ENCODE data around the gene GSTK1. TPM values are rescaled to one million over a fixed set of nuclear protein-coding genes. Genes with fewer than 3 reads are reported as not detected.
A peak's percentile ranks its signal among the peaks of the same experiment; 100 is the strongest.
"Not testable (repeated sequence)": the region's sequence is repeated elsewhere in the genome, so short reads cannot be mapped to it uniquely, and the experiment has no call there.

Gene GSTK1
- total RNA-seq, 2 experiments from 2014 or later, result 136 to 137 TPM

DNA sequence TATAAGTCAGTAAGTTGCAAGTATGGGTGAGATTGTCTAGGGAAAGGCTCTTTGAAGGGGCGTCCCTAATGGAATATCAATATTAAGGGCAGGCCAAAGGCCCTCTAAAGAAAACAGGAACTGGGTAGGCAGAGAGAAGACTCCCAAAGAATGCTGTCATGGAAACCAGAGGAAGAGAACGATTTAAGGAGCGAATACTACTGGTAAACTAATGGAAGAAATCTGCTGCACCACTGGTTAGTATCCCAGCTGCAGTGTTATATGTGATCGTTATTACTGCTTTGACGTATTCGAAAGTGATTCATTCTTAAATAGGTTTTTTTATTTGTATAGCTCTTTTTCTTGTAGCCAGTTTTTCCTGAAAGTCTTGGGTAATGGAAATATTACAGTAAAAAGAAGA is 26.2 kb downstream of the GSTK1 start:
- no peaks in the 10 kb centered on the region for H3K27me3 Mint-ChIP-seq
- H3K4me3 Mint-ChIP-seq, result peak overlapping the region; percentile 96
- H3K4me1 Mint-ChIP-seq, result peaks cover 37% of the 10 kb centered on the region
- peaks cover 3% of the 10 kb centered on the region for H3K9me3 Mint-ChIP-seq
- peaks cover 45% of the 10 kb centered on the region for H3K36me3 Mint-ChIP-seq
- DNase-seq, result no peak
- peak overlapping the region; percentile 91 for H3K27ac Mint-ChIP-seq

GRCh38 chr7:143289888-143290287 is 26.6 kb downstream of the GSTK1 start:
- DNase-seq, H3K9me3 Mint-ChIP-seq, H3K27me3 Mint-ChIP-seq: not testable (repeated sequence)
- Mint-ChIP-seq H3K36me3 (peaks cover 49% of the 10 kb centered on the region), H3K4me3 (peak overlapping the region; percentile 96), H3K27ac (peak overlapping the region; percentile 91), H3K4me1 (peaks cover 38% of the 10 kb centered on the region)

- peaks cover 3% of the 10 kb centered on the region for H3K9me3 Mint-ChIP-seq
- no peaks in the 10 kb centered on the region for H3K27me3 Mint-ChIP-seq
- no peak for DNase-seq
- peak overlapping the region; percentile 91 for H3K27ac Mint-ChIP-seq
- H3K36me3 Mint-ChIP-seq, result peaks cover 50% of the 10 kb centered on the region
- peaks cover 41% of the 10 kb centered on the region for H3K4me1 Mint-ChIP-seq
- H3K4me3 Mint-ChIP-seq, result peak overlapping the region; percentile 96
Observed at GRCh38 chr7:143290293-143290692, 27.1 kb downstream of the GSTK1 start.

DNA sequence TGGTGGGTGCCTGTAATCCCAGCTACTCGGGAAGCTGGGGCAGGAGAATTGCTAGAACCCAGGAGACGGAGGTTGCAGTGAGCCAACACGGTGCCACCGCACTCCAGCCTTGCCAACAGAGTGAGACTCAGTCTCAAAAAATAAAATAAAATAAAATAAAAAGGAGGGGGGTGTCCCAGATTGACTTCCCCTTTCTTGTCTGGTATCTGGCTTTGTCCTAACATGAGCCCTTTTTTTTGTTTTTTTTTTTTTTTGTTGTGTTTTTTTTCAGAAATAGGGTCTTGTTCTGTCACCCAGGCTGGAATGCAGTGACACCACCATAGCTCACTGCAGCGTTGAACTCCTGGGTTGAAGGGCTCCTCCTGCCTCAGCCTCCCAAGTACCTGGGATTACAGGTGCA is 29.6 kb downstream of the GSTK1 start:
- no peak overlapping the region for H3K27ac Mint-ChIP-seq
- H3K4me1 Mint-ChIP-seq, result peaks cover 50% of the 10 kb centered on the region
- H3K4me3 Mint-ChIP-seq, result no peak overlapping the region

GRCh38 chr7:143295870-143296269 is 32.6 kb downstream of the GSTK1 start:
- peaks cover 43% of the 10 kb centered on the region for H3K4me1 Mint-ChIP-seq
- H3K4me3 Mint-ChIP-seq, result no peak overlapping the region
- DNase-seq, result no peak
- no peaks in the 10 kb centered on the region for H3K9me3 Mint-ChIP-seq
- H3K36me3 Mint-ChIP-seq, result peaks cover 54% of the 10 kb centered on the region
- H3K27ac Mint-ChIP-seq, result no peak overlapping the region
- no peaks in the 10 kb centered on the region for H3K27me3 Mint-ChIP-seq

More for the DNA sequence above, 29.6 kb downstream of the GSTK1 start:
- H3K9me3 Mint-ChIP-seq, result no peaks in the 10 kb centered on the region
- H3K27me3 Mint-ChIP-seq, result no peaks in the 10 kb centered on the region
- peaks cover 58% of the 10 kb centered on the region for H3K36me3 Mint-ChIP-seq
- no peak for DNase-seq

- Mint-ChIP-seq H3K4me3 (no peak overlapping the region), H3K27me3 (no peaks in the 10 kb centered on the region), H3K4me1 (peaks cover 36% of the 10 kb centered on the region), H3K27ac (no peak overlapping the region), H3K36me3 (peaks cover 51% of the 10 kb centered on the region), H3K9me3 (no peaks in the 10 kb centered on the region)
- no peak for DNase-seq
Observed at GRCh38 chr7:143296686-143297085, 33.4 kb downstream of the GSTK1 start.

- H3K9me3 Mint-ChIP-seq, result no peaks in the 10 kb centered on the region
- H3K36me3 Mint-ChIP-seq, result peaks cover 42% of the 10 kb centered on the region
- no peak for DNase-seq
- no peaks in the 10 kb centered on the region for H3K27me3 Mint-ChIP-seq
- H3K4me1 Mint-ChIP-seq, result peaks cover 25% of the 10 kb centered on the region
- no peak overlapping the region for H3K27ac Mint-ChIP-seq
- H3K4me3 Mint-ChIP-seq, result no peak overlapping the region
Observed at GRCh38 chr7:143299346-143299745, 36.1 kb downstream of the GSTK1 start.

- Mint-ChIP-seq H3K4me3 (no peak overlapping the region), H3K36me3 (peaks cover 39% of the 10 kb centered on the region), H3K27me3 (no peaks in the 10 kb centered on the region), H3K9me3 (no peaks in the 10 kb centered on the region), H3K27ac (no peak overlapping the region), H3K4me1 (peaks cover 28% of the 10 kb centered on the region)
- peak; percentile 46 for DNase-seq
Observed at GRCh38 chr7:143299840-143300239, 36.6 kb downstream of the GSTK1 start.

DNA sequence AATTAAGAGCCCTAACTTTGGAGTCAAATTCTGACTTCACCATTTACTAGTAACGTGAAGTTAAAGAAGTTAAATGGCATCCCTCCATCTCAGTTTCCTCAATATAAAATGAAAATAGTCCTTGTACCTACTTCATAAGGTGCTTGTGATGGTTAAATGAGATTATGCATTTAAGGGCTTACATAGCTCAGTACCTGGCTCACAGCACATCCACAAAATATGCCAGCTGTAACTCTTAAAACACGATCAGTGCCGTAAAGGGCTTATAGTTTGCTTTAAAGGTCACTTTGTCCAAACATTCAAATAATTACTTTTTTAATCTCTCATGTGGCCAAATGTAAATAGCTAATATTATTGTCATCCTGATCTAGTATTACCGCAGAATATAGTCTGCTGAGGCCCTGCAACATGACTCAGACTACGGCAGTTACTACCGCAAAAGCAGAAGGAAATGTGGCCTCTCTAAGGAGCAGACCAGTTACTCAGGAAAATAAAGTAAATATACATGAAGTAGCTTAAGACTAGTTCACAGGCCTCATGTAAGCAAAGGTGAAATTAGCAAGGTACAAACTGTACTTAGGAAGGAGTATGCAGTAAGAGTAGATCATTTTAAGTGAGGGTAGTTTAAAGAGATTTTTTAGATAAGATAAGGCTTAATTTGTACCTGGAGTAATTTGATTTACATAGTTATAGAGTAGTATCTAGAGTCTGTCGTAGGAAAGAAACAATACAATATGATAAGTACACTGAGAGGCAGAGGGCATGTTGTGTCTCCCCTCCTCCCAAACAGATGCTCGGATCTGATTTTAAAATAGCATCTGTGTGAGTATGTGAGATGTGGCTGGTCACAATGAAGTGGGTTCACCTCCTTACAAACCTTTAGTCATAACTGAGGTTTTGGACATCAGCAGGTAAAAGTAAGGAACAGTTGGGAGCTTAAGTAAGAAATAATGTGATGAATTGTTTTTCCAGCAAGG is 38.0 kb downstream of the GSTK1 start:
- H3K36me3 Mint-ChIP-seq, result peaks cover 41% of the 10 kb centered on the region
- peaks cover 29% of the 10 kb centered on the region for H3K4me1 Mint-ChIP-seq
- H3K4me3 Mint-ChIP-seq, result no peak overlapping the region
- no peak for DNase-seq
- H3K9me3 Mint-ChIP-seq, result no peaks in the 10 kb centered on the region
- no peak overlapping the region for H3K27ac Mint-ChIP-seq
- H3K27me3 Mint-ChIP-seq, result no peaks in the 10 kb centered on the region

DNA sequence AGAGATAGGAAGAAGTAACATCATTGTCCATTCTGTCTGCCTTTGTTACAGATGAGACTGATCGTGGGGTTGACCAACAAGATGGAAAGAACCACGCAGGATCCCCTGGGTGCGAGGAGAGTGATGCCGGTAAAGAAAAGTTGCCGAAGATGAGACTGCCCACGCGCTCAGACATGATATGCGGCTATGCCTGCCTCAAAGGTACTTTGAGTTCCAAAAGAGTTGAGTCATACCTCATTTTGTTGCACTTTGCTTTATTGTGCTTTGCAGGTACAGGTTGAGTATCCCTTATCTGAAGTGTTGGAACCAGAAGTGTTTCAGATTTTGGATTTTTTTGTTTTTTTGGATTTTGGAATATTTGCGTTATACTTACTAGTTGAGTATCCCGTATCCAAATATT is 40.5 kb downstream of the GSTK1 start:
- Mint-ChIP-seq H3K27ac (no peak overlapping the region), H3K27me3 (no peaks in the 10 kb centered on the region), H3K4me3 (no peak overlapping the region), H3K9me3 (no peaks in the 10 kb centered on the region), H3K4me1 (peaks cover 31% of the 10 kb centered on the region), H3K36me3 (peaks cover 60% of the 10 kb centered on the region)
- no peak for DNase-seq

DNA sequence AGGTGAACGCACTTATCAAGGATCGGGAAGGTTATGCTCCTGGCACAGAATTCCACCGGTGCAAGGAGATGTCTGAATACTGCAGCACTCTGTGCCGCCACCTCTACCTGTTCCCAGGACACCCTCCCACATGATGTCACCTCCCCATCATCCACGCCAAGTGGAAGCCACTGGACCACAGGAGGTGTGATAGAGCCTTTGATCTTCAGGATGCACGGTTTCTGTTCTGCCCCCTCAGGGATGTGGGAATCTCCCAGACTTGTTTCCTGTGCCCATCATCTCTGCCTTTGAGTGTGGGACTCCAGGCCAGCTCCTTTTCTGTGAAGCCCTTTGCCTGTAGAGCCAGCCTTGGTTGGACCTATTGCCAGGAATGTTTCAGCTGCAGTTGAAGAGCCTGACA is 41.7 kb downstream of the GSTK1 start:
- H3K9me3 Mint-ChIP-seq, result no peaks in the 10 kb centered on the region
- peak overlapping the region; percentile 49 for H3K27ac Mint-ChIP-seq
- no peak for DNase-seq
- H3K27me3 Mint-ChIP-seq, result no peaks in the 10 kb centered on the region
- H3K4me3 Mint-ChIP-seq, result no peak overlapping the region
- H3K4me1 Mint-ChIP-seq, result peaks cover 25% of the 10 kb centered on the region
- peaks cover 62% of the 10 kb centered on the region for H3K36me3 Mint-ChIP-seq

DNA sequence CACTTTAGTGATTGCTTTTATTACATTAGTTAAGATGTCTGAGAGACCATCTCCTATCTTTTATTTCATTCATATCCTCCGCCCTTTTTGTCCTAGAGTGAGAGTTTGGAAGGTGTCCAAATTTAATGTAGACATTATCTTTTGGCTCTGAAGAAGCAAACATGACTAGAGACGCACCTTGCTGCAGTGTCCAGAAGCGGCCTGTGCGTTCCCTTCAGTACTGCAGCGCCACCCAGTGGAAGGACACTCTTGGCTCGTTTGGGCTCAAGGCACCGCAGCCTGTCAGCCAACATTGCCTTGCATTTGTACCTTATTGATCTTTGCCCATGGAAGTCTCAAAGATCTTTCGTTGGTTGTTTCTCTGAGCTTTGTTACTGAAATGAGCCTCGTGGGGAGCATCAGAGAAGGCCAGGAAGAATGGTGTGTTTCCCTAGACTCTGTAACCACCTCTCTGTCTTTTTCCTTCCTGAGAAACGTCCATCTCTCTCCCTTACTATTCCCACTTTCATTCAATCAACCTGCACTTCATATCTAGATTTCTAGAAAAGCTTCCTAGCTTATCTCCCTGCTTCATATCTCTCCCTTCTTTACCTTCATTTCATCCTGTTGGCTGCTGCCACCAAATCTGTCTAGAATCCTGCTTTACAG is 42.3 kb downstream of the GSTK1 start:
- Mint-ChIP-seq H3K9me3 (no peaks in the 10 kb centered on the region), H3K4me3 (no peak overlapping the region), H3K27me3 (no peaks in the 10 kb centered on the region), H3K36me3 (peaks cover 64% of the 10 kb centered on the region), H3K27ac (no peak overlapping the region), H3K4me1 (peaks cover 30% of the 10 kb centered on the region)
- peak; percentile 60 for DNase-seq

DNA sequence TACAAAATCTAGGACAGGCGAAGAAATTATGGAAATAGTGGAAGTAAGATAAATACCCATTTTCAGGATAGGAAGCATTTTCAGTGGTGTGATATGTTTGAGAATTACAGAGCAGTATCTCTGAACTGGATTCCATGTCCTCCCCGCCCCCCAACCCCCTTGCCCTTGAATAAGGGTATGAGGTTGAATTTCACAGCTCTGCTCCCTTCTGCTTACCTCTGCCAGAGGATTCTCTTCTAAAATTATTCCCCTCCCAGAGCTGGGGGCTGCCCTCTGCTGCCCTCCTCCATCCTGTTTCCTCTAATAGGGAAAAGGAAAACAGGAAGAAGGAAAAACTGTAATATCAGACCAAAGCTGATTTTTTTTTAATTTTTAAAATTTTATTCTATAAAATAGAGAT is 45.4 kb downstream of the GSTK1 start:
- Mint-ChIP-seq H3K9me3 (no peaks in the 10 kb centered on the region), H3K4me1 (peaks cover 36% of the 10 kb centered on the region), H3K4me3 (no peak overlapping the region), H3K27ac (peak overlapping the region; percentile 4), H3K27me3 (no peaks in the 10 kb centered on the region), H3K36me3 (peaks cover 54% of the 10 kb centered on the region)
- DNase-seq, result no peak

DNA sequence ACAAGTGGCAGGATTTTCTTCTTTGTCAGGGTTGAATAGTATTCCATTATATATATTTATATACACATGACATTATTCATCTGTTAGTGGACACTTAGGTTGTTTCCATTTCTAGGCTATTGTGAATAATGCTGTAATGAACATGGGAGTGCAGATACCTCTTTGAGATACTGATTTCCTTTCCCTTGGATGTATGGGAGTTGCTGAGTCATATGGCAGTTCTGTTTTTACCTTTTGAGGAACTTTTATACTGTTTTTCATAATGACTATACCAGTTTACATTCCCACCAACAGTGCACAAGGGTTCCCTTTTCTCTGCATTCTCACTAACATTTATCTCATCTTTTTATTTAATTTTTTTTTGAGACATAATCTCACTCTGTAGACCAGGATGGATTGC is 50.9 kb downstream of the GSTK1 start:
- H3K4me1 Mint-ChIP-seq, result peaks cover 14% of the 10 kb centered on the region
- H3K9me3 Mint-ChIP-seq, result no peaks in the 10 kb centered on the region
- no peaks in the 10 kb centered on the region for H3K27me3 Mint-ChIP-seq
- DNase-seq, result no peak
- H3K4me3 Mint-ChIP-seq, result no peak overlapping the region
- no peak overlapping the region for H3K27ac Mint-ChIP-seq
- peaks cover 18% of the 10 kb centered on the region for H3K36me3 Mint-ChIP-seq

GRCh38 chr7:143315776-143316175 is 52.5 kb downstream of the GSTK1 start, which contains the start of gene CLCN1:
Gene CLCN1, plus strand, starts transcription at chr7:143316111. Its CDS starts 102 bp downstream, at chr7:143316213.
- DNase-seq, result no peak
- Mint-ChIP-seq H3K4me3 (no peak within 1 kb of the TSS), H3K4me1 (peaks cover 7% of the 10 kb centered on the region), H3K9me3 (no peaks in the 10 kb centered on the region), H3K36me3 (peaks cover 2% of the 10 kb centered on the region), H3K27ac (no peak within 1 kb of the TSS), H3K27me3 (no peaks in the 10 kb centered on the region)

Data from activated naive CD8-positive, alpha-beta T cell treated with anti-CD3 and anti-CD28 coated beads for 36 hours (primary cell).